HCT116 (cell line): ENCODE measurements around the gene TAP1.

Experiments used
- CBX3 ChIP-seq: IDR thresholded peaks from 2 replicates; pipeline ENCODE4 v1.6.1; 2012; ENCODE audit warnings: low read depth
- CTCF ChIP-seq, 3 experiments: fragments of 200-600 bp in 1 of 3; sonication (generic) in 1 of 3; IDR thresholded peaks in 2 of 3; conservative IDR thresholded peaks in 1 of 3; 2 replicates each; pipeline ENCODE4 v1.5.1; 2012 to 2017; ENCODE audit warnings: low read depth in 2 of 3, low read length in 2 of 3, antibody characterized with exemption in 1 of 3, borderline replicate concordance in 1 of 3, control low read depth in 1 of 3, mild to moderate bottlenecking in 1 of 3, mixed read lengths in 1 of 3, mixed run types in 1 of 3, moderate library complexity in 1 of 3; ENCODE audit not compliant: insufficient read depth in 1 of 3
- EZH2 ChIP-seq: fragments of 200-600 bp; sonication (generic); IDR thresholded peaks from 2 replicates; pipeline ENCODE4 v1.6.1; 2017; ENCODE audit warnings: antibody characterized with exemption, mixed run types
- EZH2phosphoT487 ChIP-seq: fragments of 200-600 bp; IDR thresholded peaks from 2 replicates; pipeline ENCODE4 v1.6.1; 2018; ENCODE audit warnings: antibody characterized with exemption, borderline replicate concordance
- FOSL1 ChIP-seq: IDR thresholded peaks from 2 replicates; pipeline ENCODE4 v1.6.1; 2012; ENCODE audit warnings: low read depth
- JUND ChIP-seq: IDR thresholded peaks from 2 replicates; pipeline ENCODE4 v1.6.1; 2012
- POLR2A ChIP-seq: IDR thresholded peaks from 2 replicates; pipeline ENCODE4 v1.7.0; 2011; ENCODE audit warnings: borderline replicate concordance; ENCODE audit not compliant: insufficient read depth, insufficient read length; ENCODE audit errors: extremely low read depth
- POLR2AphosphoS5 ChIP-seq: IDR thresholded peaks from 2 replicates; pipeline ENCODE4 v1.6.1; 2011; ENCODE audit warnings: mild to moderate bottlenecking, low read depth, low read length, moderate library complexity
- SRF ChIP-seq: IDR thresholded peaks from 2 replicates; pipeline ENCODE4 v1.6.1; 2012; ENCODE audit warnings: low read depth
- ZFX ChIP-seq: fragments of 450-650 bp; IDR thresholded peaks from 2 replicates; pipeline ENCODE4 v1.6.1; 2017

- TF ChIP-seq EZH2phosphoT487 (no peak), CTCF (IDR thresholded peaks at IDR 0.05 in 2 of 3, conservative IDR thresholded peaks at IDR 0.05 in 1 of 3; ENCODE audit: borderline replicate concordance in 1 of 3, insufficient read depth in 1 of 3, low read depth in 2 of 3, low read length in 2 of 3) (no peak), EZH2 (no peak), FOSL1 (no peak), JUND (no peak), POLR2AphosphoS5 (no peak), POLR2A (no peak), ZFX (no peak), SRF (no peak), CBX3 (no peak)
Measured at GRCh38 chr6:32860674-32861073, 7.2 kb upstream of the TAP1 start.
